Measurements from ENCODE around the gene PIGZ.
"Not testable (repeated sequence)": the region's sequence is repeated elsewhere in the genome, so short reads cannot be mapped to it uniquely, and the experiment has no call there.

Gene PIGZ

GRCh38 chr3:196948442-196949284, 20.0 kb downstream of the PIGZ start:
- no peak for DNase-seq

GRCh38 chr3:196947860-196948441, 20.7 kb downstream of the PIGZ start:
- DNase-seq: no peak

GRCh38 chr3:196947136-196947859, 21.3 kb downstream of the PIGZ start:
- DNase-seq: no peak

- not testable (repeated sequence) for DNase-seq
Measured at GRCh38 chr3:196944037-196944790, 24.4 kb downstream of the PIGZ start.

- peak in 1 of 2 donors; percentile 32 for DNase-seq
Measured at GRCh38 chr3:196942915-196943277, 25.7 kb downstream of the PIGZ start.

- DNase-seq: peak; percentile 97 to 99
Measured at GRCh38 chr3:196942226-196942914, 26.3 kb downstream of the PIGZ start, which contains the start of gene NCBP2. Gene NCBP2 (minus strand): TSS chr3:196942528. CDS start chr3:196942503, 25 bp downstream.

GRCh38 chr3:196941729-196942225, 26.9 kb downstream of the PIGZ start:
- DNase-seq: peak; percentile 25 to 60

GRCh38 chr3:196938576-196938975, 30.1 kb downstream of the PIGZ start:
- DNase-seq: no peak

- DNase-seq: no peak
Measured at GRCh38 chr3:196938124-196938523, 30.5 kb downstream of the PIGZ start.

GRCh38 chr3:196936288-196936687, 32.3 kb downstream of the PIGZ start:
- DNase-seq: no peak

GRCh38 chr3:196932600-196932999, 36.0 kb downstream of the PIGZ start:
- DNase-seq: no peak

- no peak for DNase-seq
Measured at GRCh38 chr3:196931828-196932587, 36.6 kb downstream of the PIGZ start.

- DNase-seq: no peak
Measured at GRCh38 chr3:196931157-196931556, 37.5 kb downstream of the PIGZ start.

- DNase-seq: no peak
Measured at GRCh38 chr3:196927571-196928453, 40.8 kb downstream of the PIGZ start.

- DNase-seq: no peak
Measured at GRCh38 chr3:196920733-196921132, 47.9 kb downstream of the PIGZ start.

- no peak for DNase-seq
Measured at GRCh38 chr3:196918968-196919367, 49.7 kb downstream of the PIGZ start.

GRCh38 chr3:196916995-196917394, 51.6 kb downstream of the PIGZ start:
- no peak for DNase-seq

- no peak for DNase-seq
Measured at GRCh38 chr3:196916221-196916620, 52.4 kb downstream of the PIGZ start.

GRCh38 chr3:196915375-196915774, 53.3 kb downstream of the PIGZ start:
- no peak for DNase-seq

- no peak for DNase-seq
Measured at GRCh38 chr3:196914866-196915265, 53.8 kb downstream of the PIGZ start.
